Globus pallidus (tissue), 1 donor: Measurements from ENCODE around the gene NMNAT1.
"Not testable (repeated sequence)": the region's sequence is repeated elsewhere in the genome, so short reads cannot be mapped to it uniquely, and the experiment has no call there.

Source experiments
- DNase-seq: peaks from one replicate; pipeline ENCODE4 v3.0.0-alpha.2; 2015; ENCODE audit warnings: low spot score

Gene NMNAT1

GRCh38 chr1:10019561-10019960, 76.3 kb downstream of the NMNAT1 start:
- no peak for DNase-seq

DNA sequence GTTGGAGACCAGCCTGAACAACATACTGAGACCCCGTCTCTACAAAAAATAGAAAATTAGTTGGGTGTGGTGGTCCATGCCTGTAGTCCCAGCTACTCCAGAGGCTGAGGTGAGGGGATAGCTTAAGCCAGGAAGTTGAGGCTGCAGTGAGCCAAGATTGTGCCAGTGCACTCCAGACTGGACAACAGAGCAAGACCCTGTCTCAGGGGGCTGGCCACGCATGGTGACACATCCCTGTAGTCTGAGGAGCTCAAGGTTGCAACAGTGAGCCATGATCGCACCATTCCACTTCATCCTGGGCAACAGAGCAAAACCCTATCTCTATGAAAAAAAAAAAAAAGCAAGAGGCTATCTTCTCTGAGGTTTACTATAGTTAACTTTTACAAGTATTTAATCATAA, 76.8 kb downstream of the NMNAT1 start:
- no peak for DNase-seq

GRCh38 chr1:10020678-10021077, 77.4 kb downstream of the NMNAT1 start:
- not testable (repeated sequence) for DNase-seq

- DNase-seq, result not testable (repeated sequence)
These were observed 78.7 kb downstream of the NMNAT1 start for GRCh38 chr1:10021992-10022391.

DNA sequence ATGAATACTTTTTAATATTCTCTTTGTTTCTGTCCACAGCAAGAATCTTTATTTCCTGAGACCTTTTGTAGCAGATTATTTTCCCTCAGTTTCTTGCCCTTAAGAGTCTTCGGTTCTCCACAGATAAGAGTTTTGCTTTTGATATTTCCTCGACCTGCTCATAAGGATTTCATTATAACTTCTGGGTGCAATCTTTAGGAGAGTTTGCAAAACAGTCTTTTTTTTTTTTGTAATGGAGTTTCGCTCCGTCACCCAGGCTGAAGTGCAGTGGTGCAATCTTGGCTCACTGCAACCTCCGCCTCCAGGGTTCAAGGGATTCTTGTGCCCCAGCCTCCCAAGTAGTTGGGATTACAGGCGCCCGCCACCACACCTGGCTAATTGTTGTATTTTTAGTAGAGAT, 79.4 kb downstream of the NMNAT1 start:
- no peak for DNase-seq

- no peak for DNase-seq
These were observed 82.1 kb downstream of the NMNAT1 start for GRCh38 chr1:10025354-10025753.

DNA sequence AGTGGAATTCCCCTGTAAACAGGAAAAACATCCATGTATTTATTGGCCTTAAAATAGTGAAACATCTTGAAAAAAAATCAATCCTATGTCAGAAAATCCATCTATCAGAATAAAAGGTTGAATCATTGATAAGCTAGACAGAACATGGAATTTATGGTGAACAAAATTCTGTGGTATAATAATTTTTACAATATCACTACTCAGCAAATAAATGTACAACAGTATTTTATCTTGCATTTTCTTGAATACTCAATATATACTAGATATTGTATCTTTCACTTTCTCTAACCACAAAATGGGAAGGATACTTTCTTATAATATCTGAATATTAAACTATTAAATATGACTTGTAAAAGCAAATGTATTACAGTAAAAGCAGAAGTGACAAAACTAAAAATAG, 83.8 kb downstream of the NMNAT1 start:
- no peak for DNase-seq

DNA sequence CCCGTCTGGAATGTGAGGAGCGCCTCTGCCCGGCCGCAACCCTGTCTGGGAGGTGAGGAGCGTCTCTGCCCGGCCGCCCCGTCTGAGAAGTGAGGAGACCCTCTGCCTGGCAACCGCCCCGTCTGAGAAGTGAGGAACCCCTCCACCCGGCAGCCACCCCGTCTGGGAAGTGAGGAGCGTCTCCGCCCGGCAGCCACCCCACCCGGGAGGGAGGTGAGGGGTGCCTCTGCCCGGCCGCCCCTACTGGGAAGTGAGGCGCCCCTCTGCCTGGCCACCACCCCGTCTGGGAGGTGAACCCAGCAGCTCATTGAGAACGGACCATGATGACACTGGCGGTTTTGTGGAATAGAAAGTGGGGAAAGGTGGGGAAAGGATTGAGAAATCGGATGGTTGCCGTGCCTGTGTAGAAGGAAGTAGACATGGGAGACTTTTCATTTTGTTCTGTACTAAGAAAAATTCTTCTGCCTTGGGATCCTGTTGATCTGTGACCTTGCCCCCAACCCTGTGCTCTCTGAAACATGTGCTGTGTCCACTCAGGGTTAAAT, 85.8 kb downstream of the NMNAT1 start:
- not testable (repeated sequence) for DNase-seq

GRCh38 chr1:10031461-10031860, 88.2 kb downstream of the NMNAT1 start:
- no peak for DNase-seq

DNA sequence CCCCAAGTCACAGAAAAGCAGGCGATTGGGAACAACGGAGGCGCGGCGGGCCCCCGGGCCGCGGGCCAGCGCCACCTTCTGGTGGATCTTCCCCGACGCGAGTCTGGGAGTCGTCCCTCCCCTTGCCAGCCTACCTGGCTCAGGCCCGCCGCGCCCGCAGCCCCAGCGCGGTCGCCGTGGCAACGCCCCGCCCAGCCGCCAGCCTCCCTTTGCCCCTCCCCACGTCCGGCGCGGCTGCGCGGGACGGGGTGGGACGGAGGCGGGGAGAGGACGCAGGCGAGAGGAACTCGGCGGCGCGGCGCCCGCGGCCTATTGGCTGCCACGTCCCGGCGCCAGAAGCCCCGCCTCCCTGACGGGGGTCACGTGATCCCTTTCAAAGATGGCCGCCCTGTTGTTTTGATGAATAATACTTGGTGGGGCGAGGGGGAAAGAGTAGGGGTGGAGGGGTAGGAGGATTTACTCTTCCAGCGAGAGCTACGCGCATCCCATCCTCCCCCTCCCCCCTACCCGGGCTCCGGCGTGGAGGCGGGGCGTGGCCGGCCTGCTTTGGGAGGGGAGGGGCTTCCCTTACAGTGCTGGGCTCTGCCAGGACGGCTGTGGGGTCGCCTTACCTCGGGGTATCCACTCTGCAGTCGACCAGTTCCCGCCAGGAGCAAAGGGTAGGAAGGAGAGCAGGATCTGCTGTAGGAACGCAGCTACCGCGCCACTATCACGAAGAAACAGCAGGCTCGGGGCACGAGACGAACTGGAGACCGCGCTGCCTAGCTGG, 89.5 kb downstream of the NMNAT1 start, which contains the start of gene UBE4B:
TSS of gene UBE4B (plus strand) at position 369 of the 769 bp plus-strand sequence. CDS start 713 bp downstream, outside the sequence.
- peak; percentile 98 for DNase-seq

DNA sequence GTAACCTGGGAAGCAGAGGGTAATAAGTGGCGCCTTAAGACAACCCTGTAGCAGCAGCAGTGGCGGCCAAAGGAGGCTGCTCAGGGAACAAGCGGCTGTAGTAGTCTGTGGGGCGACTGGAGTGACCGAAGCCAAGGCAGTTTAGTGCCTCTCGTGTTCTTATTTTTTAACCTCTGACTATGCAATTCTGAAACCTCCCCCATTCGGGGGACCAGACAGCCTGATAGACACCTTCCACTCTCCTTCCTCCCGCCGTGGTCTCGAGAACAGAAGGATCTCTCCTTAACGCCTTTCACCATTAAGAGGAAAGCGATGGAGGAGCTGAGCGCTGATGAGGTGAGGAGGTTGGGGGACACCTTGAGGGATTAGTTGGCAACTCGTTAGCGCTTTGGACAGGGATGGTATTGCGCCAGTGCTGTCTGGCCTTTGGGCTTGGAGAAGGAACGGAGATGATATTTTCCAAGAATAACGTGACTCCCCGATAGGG, 90.1 kb downstream of the NMNAT1 start:
- DNase-seq, result no peak
